Heart right ventricle (tissue), 16 donors: ENCODE data around the gene KCTD8. TPM values are rescaled to one million over a fixed set of nuclear protein-coding genes. Genes with fewer than 3 reads are reported as not detected.

Experiments
- ATAC-seq, 8 donors: fragments of 200-7000 bp; cut with Tn5 transposase; one replicate each; pipeline ENCODE4 v1.9.1; 2020; ENCODE audit warnings: mild to moderate bottlenecking in 8 of 8, moderate library complexity in 8 of 8, moderate number of reproducible peaks in 1 of 8
- DNase-seq, 2 donors: peaks; one replicate each; pipeline ENCODE4 v3.0.0-alpha.2; 2020
- H3K27ac ChIP-seq, 10 donors: fragments of 200-600 bp; sonication (generic) in 2 of 10; one replicate each; pipeline versions ENCODE4 v1.5.0 to v1.8.0; 2020 to 2022; ENCODE audit warnings: mild to moderate bottlenecking in 3 of 10
- H3K27me3 ChIP-seq, 7 donors: fragments of 200-600 bp; one replicate each; pipeline ENCODE4 v1.8.0; 2021 to 2022; ENCODE audit warnings: mild to moderate bottlenecking in 2 of 7
- H3K36me3 ChIP-seq, 9 donors: fragments of 200-600 bp; sonication (generic) in 1 of 9; one replicate each; pipeline versions ENCODE4 v1.5.0 to v1.8.0; 2020 to 2022; ENCODE audit warnings: mild to moderate bottlenecking in 2 of 9
- H3K4me1 ChIP-seq, 9 donors: fragments of 200-600 bp; sonication (generic) in 1 of 9; one replicate each; pipeline versions ENCODE4 v1.5.0 to v1.8.0; 2020 to 2022; ENCODE audit warnings: mild to moderate bottlenecking in 4 of 9
- H3K4me3 ChIP-seq, 10 donors: fragments of 200-600 bp; sonication (generic) in 2 of 10; one replicate each; pipeline versions ENCODE4 v1.5.0 to v1.8.0; 2020 to 2022; ENCODE audit warnings: mild to moderate bottlenecking in 7 of 10, moderate library complexity in 2 of 10
- H3K9me3 ChIP-seq, 11 donors: fragments of 200-600 bp in 10 of 11; sonication (generic) in 2 of 11; one replicate each; pipeline versions ENCODE4 v1.5.0 to v1.8.0; 2013 to 2022; ENCODE audit warnings: mild to moderate bottlenecking in 2 of 11, control low read depth in 1 of 11, moderate library complexity in 1 of 11
- CTCF ChIP-seq, 9 donors: fragments of 200-600 bp; sonication (generic) in 2 of 9; IDR thresholded peaks; one replicate each; pipeline versions ENCODE4 v1.5.0 to v1.8.0; 2021 to 2022; ENCODE audit warnings: antibody characterized with exemption in 9 of 9, mild to moderate bottlenecking in 5 of 9, moderate library complexity in 1 of 9
- WGBS, 2 donors: extraction: QIAGEN DNeasy Blood & Tissue Kit; methylation state at CpG; one replicate each; pipeline ENCODE4 v1.1.7; 2013; ENCODE audit warnings: inconsistent platforms in 1 of 2; 5-methylcytosine and 5-hydroxymethylcytosine counted together
- intact Hi-C, 10 donors: fragments of 100-400 bp; cut with DNase I; formaldehyde crosslinking; loops; one replicate each; pipeline versions ENCODE4 v1.11.1 to v1.14.2; 2022
- polyA plus RNA-seq, 2 donors: library from polyadenylated mRNA; stranded (reverse); fragments of 200-250 nt; gene quantifications; one replicate each; pipeline ENCODE4 v1.2.3, GENCODE V29; 2013
- total RNA-seq, 10 donors: library from RNA; stranded (reverse); fragmentation: NEBNext Ultra II Directional in 3 of 10; extraction: Animal tissue kit (Norgen Biotek cat#: 25700) in 3 of 10; gene quantifications; one replicate each; pipeline versions ENCODE4 v1.2.1 to v1.2.4, GENCODE V29; 2021 to 2023
- donor health status: Arrhythmogenic right ventricular cardiomyopathy.
- donor health status: ischemic (EF 13 %, LVEDD 7.1; RV severe dilation, severe dysfunction).
- donor health status: healthy with polysubstance abuse.
- donor health status: DM: no; HTN: yes; CAD: no.
- donor health status: DM: no; HTN: no; CAD: no.
- donor health status: ischemic (EF 25% LVEDD 6.9; RV normal size, moderate dysfunction).
- donor health status: ischemic (EF 25% LVEDD 5.7; RV mildly dilated, moderate dysfunction).
- donor health status: healthy.
- donor health status: DM: yes; HTN: yes; CAD: no.
- donor health status: Ischemic cardiomyopathy.
- donor health status: ischemic (EF 35%, LVEDD 5.7; RV mildly dilated, moderate dysfunction).
- donor health status: nonischemic (EF 11% LVEDD 7.7; RV severe dilation, severe dysfunction).
- donor health status: DM: yes; HTN: yes; CAD: no.
- donor health status: PGD.
- donor health status: ischemic (EF 29% LVEDD 5.4; RV normal size, mild dysfunction).
- donor health status: nonischemic (EF 23%, LVEDD 6.1; RV moderate dilation, normal function).

KCTD8 gene
- total and polyA plus RNA-seq, 12 donors: 0.03 to 0.39 (median 0.16) TPM; not detected in 4

- TF ChIP-seq CTCF (IDR thresholded peaks at IDR 0.05): no peak
- H3K27me3 ChIP-seq: no peaks in the 10 kb centered on the region
- no peak overlapping the region for H3K4me3 ChIP-seq
- 75 to 81% methylated on average over 3 of the region's 3 CpGs for WGBS, 2 donors
- H3K27ac ChIP-seq: no peak overlapping the region
- DNase-seq: no peak
- intact Hi-C loops: no loop called here
- no peaks in the 10 kb centered on the region for H3K36me3 ChIP-seq
- H3K9me3 ChIP-seq: peaks cover 0 to 3% (median 0%) of the 10 kb centered on the region in 11 donors
- no peak for ATAC-seq
- no peaks in the 10 kb centered on the region for H3K4me1 ChIP-seq
Observed at GRCh38 chr4:44368413-44369167, 80.0 kb downstream of the KCTD8 start.

GRCh38 chr4:44354172-44354571 lies 94.4 kb downstream of the KCTD8 start:
- no peaks in the 10 kb centered on the region for H3K4me1 ChIP-seq
- DNase-seq: no peak
- no peak for TF ChIP-seq CTCF (IDR thresholded peaks at IDR 0.05)
- H3K27me3 ChIP-seq: no peaks in the 10 kb centered on the region
- H3K9me3 ChIP-seq: peaks cover 0 to 5% (median 0%) of the 10 kb centered on the region in 11 donors
- no peaks in the 10 kb centered on the region for H3K36me3 ChIP-seq
- intact Hi-C loops: no loop called here
- ATAC-seq: no peak
- H3K27ac ChIP-seq: no peak overlapping the region
- H3K4me3 ChIP-seq: no peak overlapping the region
- 82 to 89% methylated on average over 3 of the region's 3 CpGs for WGBS, 2 donors

DNA sequence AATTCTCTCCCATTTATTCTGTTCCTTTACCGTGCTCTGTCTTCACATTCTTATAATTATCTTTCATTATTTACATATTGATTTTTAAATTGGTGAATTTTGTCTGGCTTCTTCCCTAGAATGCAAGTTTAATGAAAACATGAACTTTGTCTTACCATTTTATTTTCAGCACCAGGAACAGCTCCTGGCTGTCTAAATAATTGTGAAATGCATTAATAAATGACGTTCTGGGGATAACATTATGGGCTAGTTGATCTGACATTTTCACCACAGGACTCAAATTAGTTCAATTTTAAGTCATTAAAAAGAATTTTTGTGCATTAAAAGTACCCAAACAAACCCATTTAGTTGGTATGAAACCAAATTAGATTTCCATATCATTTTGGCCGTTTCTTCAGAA lies 97.5 kb downstream of the KCTD8 start:
- no peaks in the 10 kb centered on the region for H3K36me3 ChIP-seq
- WGBS, 2 donors: 64 to 70% methylated on average over 3 of the region's 3 CpGs
- no peak for DNase-seq

DNA sequence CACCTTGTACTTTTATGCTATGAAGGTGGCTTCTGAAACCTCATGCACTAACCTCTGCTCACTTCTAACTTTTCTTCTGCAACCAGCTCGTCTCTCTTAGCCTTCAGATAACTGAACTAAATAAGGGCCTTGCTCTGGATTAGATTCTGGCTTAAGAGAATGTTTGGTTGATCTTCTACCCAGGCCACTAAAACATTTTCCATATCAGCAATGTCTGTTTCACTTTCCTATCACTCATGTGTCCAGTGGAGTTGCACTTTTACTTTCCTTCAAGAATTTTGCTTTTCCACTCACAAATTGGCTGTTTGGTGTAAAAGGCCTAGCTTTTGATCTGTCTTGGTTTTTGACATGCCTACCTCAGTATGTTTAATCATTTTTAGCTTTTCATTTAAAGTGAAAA lies 105.8 kb downstream of the KCTD8 start:
- intact Hi-C loops: no loop called here
- H3K4me3 ChIP-seq: no peak overlapping the region
- no peaks in the 10 kb centered on the region for H3K4me1 ChIP-seq
- no peaks in the 10 kb centered on the region for H3K27me3 ChIP-seq
- ATAC-seq (no peak), DNase-seq (no peak)
- no peak for TF ChIP-seq CTCF (IDR thresholded peaks at IDR 0.05)
- H3K36me3 ChIP-seq: no peaks in the 10 kb centered on the region
- H3K27ac ChIP-seq: no peak overlapping the region
- WGBS, 2 donors: 19 to 32% methylated on average over 1 of the region's 1 CpG
- no peaks in the 10 kb centered on the region for H3K9me3 ChIP-seq

More for the DNA sequence above, 97.5 kb downstream of the KCTD8 start:
- no peak for ATAC-seq
- Histone ChIP-seq H3K27me3 (no peaks in the 10 kb centered on the region), H3K9me3 (peaks cover 0 to 2% (median 0%) of the 10 kb centered on the region in 11 donors), H3K27ac (no peak overlapping the region), H3K4me3 (no peak overlapping the region), H3K4me1 (no peaks in the 10 kb centered on the region)
- no peak for TF ChIP-seq CTCF (IDR thresholded peaks at IDR 0.05)
- intact Hi-C loops: no loop called here
